K562 (cell line): ENCODE measurements around the gene MBIP. TPM values are rescaled to one million over a fixed set of nuclear protein-coding genes. Genes with fewer than 3 reads are reported as not detected.

ENCODE experiments used
- ATAC-seq: fragments of 200-7000 bp; cut with Tn5 transposase; 3 replicates; pipeline ENCODE4 v1.9.1; 2020; ENCODE audit warnings: moderate library complexity
- BruUV-seq: library from RNA; stranded (reverse); fragments of 400-500 nt; replicated peaks from 2 replicates; lab custom pipeline; 2021; lab: Mats Ljungman, UMichigan
- CTCF ChIA-PET: fragments of 300-600 bp; formaldehyde crosslinking; extraction: SDS; loops from one replicate; lab custom pipeline; 2021; ENCODE audit warnings: low intra/inter-chr PET ratio; lab: Yijun Ruan, JAX
- POLR2A ChIA-PET: fragments of 300-600, 350-650 bp; sonication (Branson Sonifier 250); formaldehyde crosslinking; extraction: SDS; loops from one replicate; lab custom pipeline; 2021; ENCODE audit warnings: antibody characterized with exemption, inconsistent platforms; lab: Yijun Ruan, JAX
- DNase-seq, 4 experiments: peaks; one replicate each; pipeline versions ENCODE4 v3.0.0 to v3.0.0-alpha.2; 2011 to 2018; ENCODE audit warnings: low spot score in 3 of 4, mixed read lengths in 3 of 4; ENCODE audit errors: extremely low read depth in 1 of 4
- FAIRE-seq: peaks from 2 replicates; lab custom pipeline; 2011; peaks lifted over from hg19 to GRCh38; lab: Jason Lieb, UNC
- H2AFZ ChIP-seq: 2 replicates; pipeline ENCODE4 v1.6.0; 2011; ENCODE audit warnings: low read depth, low read length, control low read depth, inconsistent platforms
- H3K27ac ChIP-seq: fragments of 200-600 bp; 3 replicates; pipeline ENCODE4 v1.8.0; 2011; ENCODE audit warnings: low read depth, mild to moderate bottlenecking, control low read depth, inconsistent platforms, low read length, moderate library complexity, mixed read lengths; ENCODE audit errors: extremely low read depth
- H3K27me3 ChIP-seq, 2 experiments: fragments of 300-600 bp in 1 of 2; 2 replicates in 1 of 2; 3 replicates in 1 of 2; pipeline versions ENCODE4 v1.6.0 to v1.8.0; 2011; ENCODE audit warnings: inconsistent platforms in 2 of 2, low read length in 2 of 2, mild to moderate bottlenecking in 1 of 2, mixed read lengths in 1 of 2, moderate library complexity in 1 of 2; ENCODE audit not compliant: control insufficient read depth in 2 of 2, insufficient read depth in 2 of 2
- H3K36me3 ChIP-seq: fragments of 300-600 bp; 3 replicates; pipeline ENCODE4 v1.8.0; 2011; ENCODE audit warnings: mild to moderate bottlenecking, low read length, inconsistent platforms; ENCODE audit not compliant: control insufficient read depth, insufficient read depth
- H3K4me1 ChIP-seq, 2 experiments: fragments of 200-600 bp in 1 of 2; replicated peaks in 1 of 2; 2 replicates in 1 of 2; 3 replicates in 1 of 2; pipeline versions ENCODE4 v1.5.1 to v1.8.0; 2011; ENCODE audit warnings: inconsistent platforms in 2 of 2, low read length in 2 of 2, mild to moderate bottlenecking in 1 of 2, mixed read lengths in 1 of 2, moderate library complexity in 1 of 2; ENCODE audit not compliant: control insufficient read depth in 2 of 2, insufficient read depth in 2 of 2
- H3K4me2 ChIP-seq: 2 replicates; pipeline ENCODE4 v1.6.1; 2011; ENCODE audit warnings: low read length, control low read depth, inconsistent platforms, mixed read lengths; ENCODE audit not compliant: insufficient read depth
- H3K4me3 ChIP-seq: fragments of 200-600 bp; sonication (generic), shearing (Covaris generic); 2 replicates; pipeline ENCODE4 v1.5.1; 2016; ENCODE audit warnings: control low read depth, inconsistent platforms
- H3K79me2 ChIP-seq: fragments of 200-600 bp; 3 replicates; pipeline ENCODE4 v1.8.0; 2011; ENCODE audit warnings: low read length, inconsistent platforms; ENCODE audit not compliant: control insufficient read depth, insufficient read depth
- H3K9ac ChIP-seq, 2 experiments: 2 replicates each; pipeline versions ENCODE4 v1.6.0 to v1.6.1; 2011; ENCODE audit warnings: low read depth in 2 of 2, low read length in 2 of 2, control low read depth in 1 of 2, inconsistent platforms in 1 of 2, mild to moderate bottlenecking in 1 of 2, mixed read lengths in 1 of 2; ENCODE audit not compliant: insufficient read depth in 1 of 2
- H3K9me1 ChIP-seq: one replicate; pipeline ENCODE4 v1.6.0; 2011; ENCODE audit warnings: inconsistent platforms, mild to moderate bottlenecking, low read length, moderate library complexity; ENCODE audit not compliant: control insufficient read depth, insufficient read depth
- H3K9me3 ChIP-seq: replicated peaks from 2 replicates; pipeline ENCODE4 v1.5.1; 2011; ENCODE audit warnings: low read depth, low read length, inconsistent platforms; ENCODE audit not compliant: control insufficient read depth, insufficient read depth
- H4K20me1 ChIP-seq: replicated peaks from 2 replicates; pipeline ENCODE4 v1.6.1; 2011; ENCODE audit warnings: low read length, inconsistent platforms, mixed read lengths; ENCODE audit not compliant: control insufficient read depth, insufficient read depth
- CEBPB ChIP-seq: fragments of 450-650 bp; IDR thresholded peaks from 2 replicates; pipeline ENCODE4 v1.6.1; 2016; ENCODE audit warnings: missing genetic modification characterization, missing compliant biosample characterization
- CEBPG ChIP-seq, 3 experiments: fragments of 200-800 bp in 1 of 3; sonication (Bioruptor generic) in 1 of 3; sonication (generic) in 1 of 3; formaldehyde crosslinking in 1 of 3; IDR thresholded peaks in 2 of 3; conservative IDR thresholded peaks in 1 of 3; 2 replicates each; pipeline versions ENCODE4 v1.6.1 to v1.8.0; 2016 to 2022; ENCODE audit warnings: missing compliant biosample characterization in 2 of 3, missing genetic modification characterization in 2 of 3, mild to moderate bottlenecking in 1 of 3, missing genetic modification reagents in 1 of 3
- DACH1 ChIP-seq: fragments of 450-650 bp; IDR thresholded peaks from 2 replicates; pipeline ENCODE4 v1.6.1; 2018; ENCODE audit not compliant: partially characterized antibody
- DPF2 ChIP-seq: fragments of 450-650 bp; IDR thresholded peaks from 2 replicates; pipeline ENCODE4 v1.6.1; 2016
- FOXA3 ChIP-seq, 2 experiments: fragments of 450-650 bp in 1 of 2; sonication (generic) in 1 of 2; formaldehyde crosslinking; IDR thresholded peaks in 1 of 2; conservative IDR thresholded peaks in 1 of 2; 2 replicates each; pipeline versions ENCODE4 v1.4.0 to v1.8.0; 2020 to 2022; ENCODE audit warnings: mild to moderate bottlenecking in 2 of 2, missing genetic modification reagents in 1 of 2
- KDM1A ChIP-seq, 2 experiments: fragments of 450-650 bp; IDR thresholded peaks; 2 replicates each; pipeline ENCODE4 v1.6.1; 2016; ENCODE audit warnings: mild to moderate bottlenecking in 2 of 2
- MAFG ChIP-seq: fragments of 450-650 bp; conservative IDR thresholded peaks from 2 replicates; pipeline ENCODE4 v1.6.1; 2016; ENCODE audit warnings: missing genetic modification characterization, missing compliant biosample characterization
- PTBP1 ChIP-seq: fragments of 200-400 bp; formaldehyde crosslinking; IDR thresholded peaks from 2 replicates; pipeline ENCODE4 v1.6.1; 2017; ENCODE audit warnings: low read depth, low read length
- SMARCA4 ChIP-seq: fragments of 450-650 bp; IDR thresholded peaks from 2 replicates; pipeline ENCODE4 v1.6.1; 2016
- TCF3 ChIP-seq: sonication (generic); formaldehyde crosslinking; IDR thresholded peaks from 2 replicates; pipeline ENCODE4 v1.4.0; 2020; ENCODE audit warnings: mild to moderate bottlenecking, missing genetic modification reagents
- TSHZ1 ChIP-seq: fragments of 250-450 bp; sonication (Bioruptor Pico); IDR thresholded peaks from 2 replicates; pipeline ENCODE4 v1.4.0; 2020; ENCODE audit warnings: mild to moderate bottlenecking, moderate library complexity
- ZBTB26 ChIP-seq: fragments of 450-650 bp; formaldehyde crosslinking; IDR thresholded peaks from 2 replicates; pipeline ENCODE4 v1.4.0; 2022; ENCODE audit warnings: missing genetic modification characterization
- ZBTB7A ChIP-seq: IDR thresholded peaks from 2 replicates; pipeline ENCODE4 v1.6.1; 2011; ENCODE audit warnings: low read depth, mild to moderate bottlenecking, low read length, moderate library complexity, borderline replicate concordance; ENCODE audit not compliant: control insufficient read depth
- WGBS: fragments of 100-300 bp; shearing (Covaris generic); methylation state at CpG from one replicate; pipeline ENCODE4 v1.1.6; 2016; ENCODE audit warnings: low coverage, mixed read lengths; ENCODE audit not compliant: insufficient coverage; ENCODE audit errors: missing lambda C conversion rate; 5-methylcytosine and 5-hydroxymethylcytosine counted together
- in situ Hi-C: fragments of 300-500 bp; cut with MboI; formaldehyde crosslinking; loops from 4 replicates; pipeline ENCODE4 v1.15.0; 2018; ENCODE audit warnings: inconsistent platforms, mixed read lengths
- intact Hi-C: fragments of 100-400 bp; cut with micrococcal nuclease; formaldehyde crosslinking; loops from 2 replicates; pipeline ENCODE4 v1.14.2; 2022
- polyA plus RNA-seq, 8 experiments: library from polyadenylated mRNA; depleted of rRNA in 4 of 8; stranded (reverse) in 5 of 8; unstranded in 3 of 8; fragments of >200 nt; fragmentation: Nextera tagmentation in 2 of 8; fragmentation: Illumina TruSeq in 1 of 8; extraction: Ambion mirVana in 2 of 8; extraction: Trizol in 1 of 8; gene quantifications; 2 replicates each; pipeline versions ENCODE4 v1.2.1 to v1.2.3, GENCODE V29; 2011 to 2014; ENCODE audit warnings: inconsistent platforms in 1 of 8, missing spikeins in 1 of 8
- total RNA-seq, 7 experiments: library from RNA; depleted of rRNA in 6 of 7; stranded (reverse); fragments of >200 nt in 6 of 7; fragmentation: Illumina TruSeq in 2 of 7; extraction: Trizol in 2 of 7; gene quantifications; 2 replicates each; pipeline versions ENCODE4 v1.2.1 to v1.2.3, GENCODE V29; 2011 to 2021; ENCODE audit warnings: low replicate concordance in 1 of 7

The MBIP gene
- total and polyA plus RNA-seq, 9 of the 15 experiments (the other 6 are each of a cell fraction or from before 2014, with no cell fraction given) = 8.4 to 31.1 (median 19.4) TPM

DNA sequence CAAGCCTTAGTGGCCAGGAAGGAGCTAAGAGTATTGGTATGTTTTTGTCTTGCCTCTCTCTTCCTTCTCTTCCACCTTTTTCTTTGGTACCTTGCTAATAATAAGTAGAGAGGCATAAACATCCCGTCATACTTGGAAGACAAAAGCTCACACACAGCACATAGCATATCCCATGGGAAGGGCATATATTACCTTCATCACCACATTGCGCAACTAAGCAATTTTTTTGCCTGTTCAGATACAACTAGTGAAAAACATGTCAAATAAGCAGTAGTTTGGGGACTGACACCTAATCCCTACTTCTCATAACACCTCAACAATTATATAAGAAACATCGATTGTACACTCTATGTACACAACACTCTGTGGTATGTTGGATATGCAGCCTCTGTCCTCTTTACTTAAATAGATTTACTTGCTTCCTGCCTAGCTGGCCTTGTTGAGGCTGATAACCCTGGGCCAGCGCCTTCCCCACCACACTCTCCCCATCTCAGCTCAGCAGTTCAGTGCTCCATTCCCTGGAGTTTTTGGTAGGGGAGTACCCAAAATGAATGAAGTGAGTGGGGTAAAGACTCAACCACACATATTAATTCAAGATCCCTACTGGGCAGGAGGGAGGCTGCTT is 35.4 kb downstream of the MBIP start:
- Histone ChIP-seq H3K79me2 (no peaks in the 10 kb centered on the region), H3K27ac (peak overlapping the region; percentile 59; the same call in 2 of the 3 replicates), H3K9me3 (no peaks in the 10 kb centered on the region), H4K20me1 (no peaks in the 10 kb centered on the region), H3K9me1 (no peaks in the 10 kb centered on the region), H2AFZ (peak overlapping the region; percentile 61), H3K36me3 (no peaks in the 10 kb centered on the region), H3K4me1 (peaks cover 0 to 26% of the 10 kb centered on the region in 2 experiments; a peak in 2 of 5 replicates), H3K27me3 (no peaks in the 10 kb centered on the region), H3K4me3 (no peak overlapping the region), H3K4me2 (peak overlapping the region; percentile 66), H3K9ac (no peak overlapping the region; a peak in 1 of 4 replicates)
- in situ Hi-C loops = no loop called here
- ChIA-PET POLR2A (interaction anchor here (0.6 to 0.7 kb wide), 4 partner anchors 9 to 20 kb away, joined by 3 read pairs; no protein-coding TSS in a partner anchor), CTCF (no interaction called here)
- FAIRE-seq (no peak), ATAC-seq (peak; percentile 78), DNase-seq (peak in 3 of 4 experiments; percentile 5 to 57 (median 41))
- 36% methylated on average over 4 of the region's 4 CpGs for WGBS
- no TSS peak for BruUV-seq
- intact Hi-C loops = no loop called here
- TF ChIP-seq FOXA3 (CRISPR knock-in tag; conservative IDR thresholded peaks at IDR 0.05 in 1 of 2, IDR thresholded peaks at IDR 0.05 in 1 of 2) (0 out of 4 replicates have a peak, but pooled peaks of 1 of the 2 experiments have one; percentile 20), DPF2 (0 out of 2 replicates have a peak, but pooled peaks have one; percentile 13), CEBPB (peak; percentile 98), ZBTB26 (CRISPR knock-in tag) (no peak), DACH1 (peak; percentile 20), TSHZ1 (CRISPR knock-in tag) (no peak), KDM1A (IDR thresholded peaks at IDR 0.05) (peak in 1 of 2 experiments; percentile 17; a peak in 1 of 4 replicates), ZBTB7A (no peak), MAFG (tag) (peak; percentile 53; the same call in 1 of the 2 replicates), SMARCA4 (0 out of 2 replicates have a peak, but pooled peaks have one; percentile 8), PTBP1 (no peak), CEBPG (CRISPR knock-in tag; IDR thresholded peaks at IDR 0.05) (peak; percentile 80), CEBPG (tag; conservative IDR thresholded peaks at IDR 0.05 in 1 of 2, IDR thresholded peaks at IDR 0.05 in 1 of 2) (peak; percentile 83 to 89), TCF3 (peak; percentile 41; the same call in 1 of the 2 replicates)
